Suprapubic skin (tissue), 4 donors: ENCODE measurements around the gene UBTD1. TPM values are rescaled to one million over a fixed set of nuclear protein-coding genes. Genes with fewer than 3 reads are reported as not detected.
A peak's percentile ranks its signal among the peaks of the same experiment; 100 is the strongest.

Experiments
- DNase-seq, 2 donors: peaks; one replicate each; pipeline ENCODE4 v3.0.0-alpha.2; 2019; ENCODE audit warnings: low spot score in 2 of 2
- H3K27ac ChIP-seq: fragments of 200-600 bp; sonication (generic); one replicate; pipeline ENCODE4 v1.5.1; 2019
- H3K27me3 ChIP-seq: fragments of 200-600 bp; sonication (generic); one replicate; pipeline ENCODE4 v1.5.1; 2019
- H3K36me3 ChIP-seq: fragments of 200-600 bp; sonication (generic); one replicate; pipeline ENCODE4 v1.5.1; 2019
- H3K4me1 ChIP-seq: fragments of 200-600 bp; sonication (generic); one replicate; pipeline ENCODE4 v1.5.1; 2019
- H3K4me3 ChIP-seq: fragments of 200-600 bp; sonication (generic); one replicate; pipeline ENCODE4 v1.5.1; 2019; ENCODE audit warnings: mild to moderate bottlenecking
- H3K9me3 ChIP-seq: fragments of 200-600 bp; sonication (generic); one replicate; pipeline ENCODE4 v1.5.1; 2019
- EP300 ChIP-seq: sonication (generic); formaldehyde crosslinking; IDR thresholded peaks from one replicate; pipeline ENCODE4 v1.6.1; 2017; ENCODE audit warnings: antibody characterized with exemption
- POLR2A ChIP-seq, 2 donors: fragments of 450-650 bp; IDR thresholded peaks; one replicate each; pipeline ENCODE4 v1.6.1; 2017; ENCODE audit warnings: antibody characterized with exemption in 2 of 2, mild to moderate bottlenecking in 2 of 2, moderate library complexity in 2 of 2
- POLR2AphosphoS5 ChIP-seq, 3 donors: sonication (generic); formaldehyde crosslinking; IDR thresholded peaks; one replicate each; pipeline ENCODE4 v1.6.1; 2017; ENCODE audit warnings: antibody characterized with exemption in 3 of 3
- WGBS: methylation state at CpG from one replicate; pipeline ENCODE4 v1.1.5; 2018; 5-methylcytosine and 5-hydroxymethylcytosine counted together
- total RNA-seq, 4 donors: library from RNA; depleted of rRNA; stranded (reverse); fragments of >200 nt; gene quantifications; one replicate each; pipeline ENCODE4 v1.1.0, GENCODE V29; 2016
- TF ChIP-seq, protein P1 (sequence below), 2 donors: fragments of 200-600 bp in 1 of 2; fragments of 450-650 bp in 1 of 2; sonication (generic) in 1 of 2; IDR thresholded peaks; one replicate each; pipeline ENCODE4 v1.5.1; 2016 to 2019; ENCODE audit warnings: antibody characterized with exemption in 2 of 2, mild to moderate bottlenecking in 1 of 2, moderate library complexity in 1 of 2

UBTD1 gene
- total RNA-seq, 4 donors from 2014 or later: 15.2 to 50.8 (median 36.4) TPM

- Histone ChIP-seq H3K27ac (no peak overlapping the region), H3K9me3 (no peaks in the 10 kb centered on the region), H3K4me3 (no peak overlapping the region), H3K36me3 (peaks cover 25% of the 10 kb centered on the region), H3K27me3 (no peaks in the 10 kb centered on the region), H3K4me1 (peaks cover 32% of the 10 kb centered on the region)
- no peak for DNase-seq
- TF ChIP-seq POLR2A (IDR thresholded peaks at IDR 0.05) (no peak), POLR2AphosphoS5 (IDR thresholded peaks at IDR 0.05) (no peak), EP300 (no peak)
- TF ChIP-seq, protein P1, sequence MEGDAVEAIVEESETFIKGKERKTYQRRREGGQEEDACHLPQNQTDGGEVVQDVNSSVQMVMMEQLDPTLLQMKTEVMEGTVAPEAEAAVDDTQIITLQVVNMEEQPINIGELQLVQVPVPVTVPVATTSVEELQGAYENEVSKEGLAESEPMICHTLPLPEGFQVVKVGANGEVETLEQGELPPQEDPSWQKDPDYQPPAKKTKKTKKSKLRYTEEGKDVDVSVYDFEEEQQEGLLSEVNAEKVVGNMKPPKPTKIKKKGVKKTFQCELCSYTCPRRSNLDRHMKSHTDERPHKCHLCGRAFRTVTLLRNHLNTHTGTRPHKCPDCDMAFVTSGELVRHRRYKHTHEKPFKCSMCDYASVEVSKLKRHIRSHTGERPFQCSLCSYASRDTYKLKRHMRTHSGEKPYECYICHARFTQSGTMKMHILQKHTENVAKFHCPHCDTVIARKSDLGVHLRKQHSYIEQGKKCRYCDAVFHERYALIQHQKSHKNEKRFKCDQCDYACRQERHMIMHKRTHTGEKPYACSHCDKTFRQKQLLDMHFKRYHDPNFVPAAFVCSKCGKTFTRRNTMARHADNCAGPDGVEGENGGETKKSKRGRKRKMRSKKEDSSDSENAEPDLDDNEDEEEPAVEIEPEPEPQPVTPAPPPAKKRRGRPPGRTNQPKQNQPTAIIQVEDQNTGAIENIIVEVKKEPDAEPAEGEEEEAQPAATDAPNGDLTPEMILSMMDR (IDR thresholded peaks at IDR 0.05): no peak
- 89% methylated on average over 12 of the region's 15 CpGs for WGBS
Observed at GRCh38 chr10:97567891-97568290, 69.2 kb downstream of the UBTD1 start.

DNA sequence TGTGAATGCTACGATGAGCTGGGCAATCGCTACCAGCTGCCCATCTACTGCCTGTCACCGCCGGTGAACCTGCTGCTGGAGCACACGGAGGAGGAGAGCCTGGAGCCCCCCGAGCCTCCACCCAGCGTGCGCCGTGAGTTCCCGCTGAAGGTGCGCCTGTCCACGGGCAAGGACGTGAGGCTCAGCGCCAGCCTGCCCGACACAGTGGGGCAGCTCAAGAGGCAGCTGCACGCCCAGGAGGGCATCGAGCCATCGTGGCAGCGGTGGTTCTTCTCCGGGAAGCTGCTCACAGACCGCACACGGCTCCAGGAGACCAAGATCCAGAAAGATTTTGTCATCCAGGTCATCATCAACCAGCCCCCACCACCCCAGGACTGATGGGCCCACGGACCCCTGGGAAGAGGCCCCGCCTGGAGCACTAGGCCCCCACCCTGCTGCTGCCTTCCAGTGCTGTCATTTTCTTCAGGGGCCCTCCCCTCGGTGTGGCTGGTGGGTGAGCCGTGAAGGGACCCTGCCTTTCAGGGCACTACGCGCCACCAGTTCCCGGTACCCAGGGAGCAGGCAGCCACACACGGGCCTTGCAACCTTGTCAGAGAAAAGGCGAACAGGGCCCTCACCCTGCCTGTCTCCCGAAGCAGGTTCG is 71.5 kb downstream of the UBTD1 start:
- no peak overlapping the region for H3K4me3 ChIP-seq
- H3K4me1 ChIP-seq: peaks cover 48% of the 10 kb centered on the region
- no peaks in the 10 kb centered on the region for H3K9me3 ChIP-seq
- peaks cover 25% of the 10 kb centered on the region for H3K36me3 ChIP-seq
- peak overlapping the region; percentile 86 for H3K27ac ChIP-seq
- H3K27me3 ChIP-seq: no peaks in the 10 kb centered on the region
- TF ChIP-seq, protein P1 (IDR thresholded peaks at IDR 0.05): no peak
- TF ChIP-seq EP300 (no peak), POLR2A (IDR thresholded peaks at IDR 0.05) (no peak), POLR2AphosphoS5 (IDR thresholded peaks at IDR 0.05) (no peak)
- WGBS: 69% methylated on average over 11 of the region's 33 CpGs
- DNase-seq: no peak

- WGBS: no CpG with 5 or more reads among the region's 5 CpGs
- Histone ChIP-seq H3K9me3 (no peaks in the 10 kb centered on the region), H3K4me3 (no peak overlapping the region), H3K36me3 (peaks cover 25% of the 10 kb centered on the region), H3K27ac (peak overlapping the region; percentile 86), H3K27me3 (no peaks in the 10 kb centered on the region), H3K4me1 (peaks cover 49% of the 10 kb centered on the region)
- DNase-seq: no peak
- TF ChIP-seq, protein P1 (IDR thresholded peaks at IDR 0.05): no peak
- TF ChIP-seq POLR2A (IDR thresholded peaks at IDR 0.05): no peak
- TF ChIP-seq EP300: no peak
- TF ChIP-seq POLR2AphosphoS5 (IDR thresholded peaks at IDR 0.05): no peak
Observed at GRCh38 chr10:97570789-97571471, 72.2 kb downstream of the UBTD1 start.

- DNase-seq: no peak
Observed at GRCh38 chr10:97571622-97572021, 72.9 kb downstream of the UBTD1 start.

More at GRCh38 chr10:97571622-97572021, 72.9 kb downstream of the UBTD1 start:
- Histone ChIP-seq H3K4me1 (peaks cover 49% of the 10 kb centered on the region), H3K4me3 (no peak overlapping the region), H3K27ac (peak overlapping the region; percentile 86), H3K27me3 (no peaks in the 10 kb centered on the region), H3K9me3 (no peaks in the 10 kb centered on the region), H3K36me3 (peaks cover 25% of the 10 kb centered on the region)
- WGBS: 50% methylated on average over 2 of the region's 3 CpGs
- TF ChIP-seq EP300 (no peak), POLR2AphosphoS5 (IDR thresholded peaks at IDR 0.05) (no peak), POLR2A (IDR thresholded peaks at IDR 0.05) (no peak)
- TF ChIP-seq, protein P1 (IDR thresholded peaks at IDR 0.05): no peak
